ENCODE measurements around the gene CWC15. TPM values are rescaled to one million over a fixed set of nuclear protein-coding genes. Genes with fewer than 3 reads are reported as not detected.

CWC15 gene
- total RNA-seq, 1 donor: 48.4 TPM

DNA sequence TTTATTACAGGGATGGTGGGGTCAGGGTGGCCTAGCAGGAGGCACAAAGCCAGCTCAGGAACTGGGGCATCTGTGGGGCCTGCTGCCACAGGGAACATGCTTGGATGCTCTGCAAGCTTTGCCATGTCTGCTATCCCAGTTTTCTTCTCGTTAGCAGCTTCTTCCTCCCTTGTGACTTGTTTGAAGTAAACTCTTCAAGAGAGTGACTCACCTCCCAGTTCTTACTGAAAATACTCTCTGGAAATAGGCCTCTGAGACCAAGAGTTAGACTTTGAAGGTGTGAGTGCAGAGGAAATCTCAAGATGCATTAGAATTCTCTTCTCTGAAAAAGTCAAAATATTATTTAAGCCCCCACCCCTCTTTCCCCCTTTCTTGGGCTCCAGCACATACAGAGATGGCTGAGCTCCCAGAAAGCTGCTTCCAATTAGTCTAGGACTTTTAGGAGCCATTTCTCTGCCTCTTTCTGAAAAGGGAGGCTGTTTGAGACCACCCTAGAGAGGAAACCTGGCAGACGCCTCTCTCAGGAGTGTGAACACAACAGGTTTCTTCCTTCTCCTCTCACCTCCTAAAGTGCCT lies 15.1 kb downstream of the CWC15 start:
- TF ChIP-seq, protein P1, sequence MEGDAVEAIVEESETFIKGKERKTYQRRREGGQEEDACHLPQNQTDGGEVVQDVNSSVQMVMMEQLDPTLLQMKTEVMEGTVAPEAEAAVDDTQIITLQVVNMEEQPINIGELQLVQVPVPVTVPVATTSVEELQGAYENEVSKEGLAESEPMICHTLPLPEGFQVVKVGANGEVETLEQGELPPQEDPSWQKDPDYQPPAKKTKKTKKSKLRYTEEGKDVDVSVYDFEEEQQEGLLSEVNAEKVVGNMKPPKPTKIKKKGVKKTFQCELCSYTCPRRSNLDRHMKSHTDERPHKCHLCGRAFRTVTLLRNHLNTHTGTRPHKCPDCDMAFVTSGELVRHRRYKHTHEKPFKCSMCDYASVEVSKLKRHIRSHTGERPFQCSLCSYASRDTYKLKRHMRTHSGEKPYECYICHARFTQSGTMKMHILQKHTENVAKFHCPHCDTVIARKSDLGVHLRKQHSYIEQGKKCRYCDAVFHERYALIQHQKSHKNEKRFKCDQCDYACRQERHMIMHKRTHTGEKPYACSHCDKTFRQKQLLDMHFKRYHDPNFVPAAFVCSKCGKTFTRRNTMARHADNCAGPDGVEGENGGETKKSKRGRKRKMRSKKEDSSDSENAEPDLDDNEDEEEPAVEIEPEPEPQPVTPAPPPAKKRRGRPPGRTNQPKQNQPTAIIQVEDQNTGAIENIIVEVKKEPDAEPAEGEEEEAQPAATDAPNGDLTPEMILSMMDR (IDR thresholded peaks at IDR 0.05; ENCODE audit: insufficient read depth, low read length): no peak
- no peak overlapping the region for H3K4me3 ChIP-seq (ENCODE audit: low read depth, low read length)
- peak; percentile 50 for DNase-seq (ENCODE audit: low read depth)

DNA sequence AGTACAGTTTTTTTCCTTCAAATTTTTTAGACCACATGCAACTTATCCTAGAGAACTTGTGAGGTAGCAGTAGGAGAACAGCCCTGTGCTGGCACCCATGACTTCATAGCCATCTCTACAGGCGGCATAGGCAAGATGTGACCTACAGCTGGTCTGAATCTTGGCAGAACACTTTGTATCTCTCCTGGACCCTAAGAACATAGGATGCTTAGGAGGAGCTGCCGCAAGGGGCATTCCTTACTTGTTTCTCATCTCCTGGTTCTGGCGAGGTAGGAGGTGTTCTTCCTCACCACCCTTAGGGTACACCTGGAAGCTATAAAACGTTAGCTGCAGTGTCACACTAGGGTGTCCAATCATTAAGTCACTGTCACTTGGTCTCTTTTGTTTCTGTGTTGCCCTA lies 16.4 kb downstream of the CWC15 start:
- TF ChIP-seq, protein P1 (IDR thresholded peaks at IDR 0.05; ENCODE audit: insufficient read depth, low read length): no peak
- H3K4me3 ChIP-seq (ENCODE audit: low read depth, low read length): no peak overlapping the region
- DNase-seq (ENCODE audit: low read depth): no peak

DNA sequence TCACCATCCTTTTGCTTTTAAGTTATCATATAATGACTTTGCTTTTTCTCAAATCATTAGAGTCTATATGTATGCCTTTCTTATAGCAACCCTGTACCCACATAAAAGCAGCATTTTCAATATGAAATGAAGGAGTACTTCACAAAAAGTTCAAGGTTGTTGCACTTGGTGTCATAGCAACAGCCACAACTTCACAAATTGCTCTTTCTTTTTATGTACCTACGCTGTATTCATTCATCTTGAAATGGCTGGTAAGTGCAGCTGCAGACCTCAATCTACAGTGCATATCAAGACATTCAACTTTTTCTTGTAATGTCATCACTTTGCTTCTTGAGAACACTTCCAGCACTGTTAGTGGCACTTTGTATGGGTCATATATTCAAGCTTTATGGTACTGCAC lies 18.6 kb downstream of the CWC15 start:
- TF ChIP-seq, protein P1 (IDR thresholded peaks at IDR 0.05; ENCODE audit: insufficient read depth, low read length): no peak
- no peak for DNase-seq (ENCODE audit: low read depth)
- no peak overlapping the region for H3K4me3 ChIP-seq (ENCODE audit: low read depth, low read length)

DNA sequence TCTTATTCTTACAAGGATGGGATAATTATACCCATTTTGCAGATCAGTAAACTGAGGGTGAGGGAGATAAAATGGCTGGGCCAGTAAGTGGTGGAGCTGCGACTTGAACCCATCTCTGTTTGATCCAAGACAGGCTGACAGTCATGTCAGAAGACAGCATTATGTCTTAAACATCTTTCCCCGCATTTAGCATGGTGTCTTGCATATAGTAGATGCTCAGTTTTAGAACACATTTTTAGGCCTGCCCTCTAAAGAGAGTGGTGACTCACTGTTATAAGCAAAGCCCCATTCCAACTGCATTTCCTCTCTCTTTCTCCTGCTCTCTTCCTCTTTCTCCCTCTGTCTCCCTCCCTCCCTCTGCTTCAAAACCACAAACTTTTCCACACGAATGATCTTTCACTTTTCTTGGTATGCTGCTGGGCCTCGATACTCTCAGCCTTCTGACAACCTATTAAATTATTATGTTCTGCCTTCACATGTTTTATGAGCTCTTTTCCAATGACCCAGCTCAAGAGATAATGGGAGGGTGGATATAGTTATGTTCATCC lies 25.2 kb downstream of the CWC15 start:
- TF ChIP-seq, protein P1 (IDR thresholded peaks at IDR 0.05; ENCODE audit: insufficient read depth, low read length): no peak

DNA sequence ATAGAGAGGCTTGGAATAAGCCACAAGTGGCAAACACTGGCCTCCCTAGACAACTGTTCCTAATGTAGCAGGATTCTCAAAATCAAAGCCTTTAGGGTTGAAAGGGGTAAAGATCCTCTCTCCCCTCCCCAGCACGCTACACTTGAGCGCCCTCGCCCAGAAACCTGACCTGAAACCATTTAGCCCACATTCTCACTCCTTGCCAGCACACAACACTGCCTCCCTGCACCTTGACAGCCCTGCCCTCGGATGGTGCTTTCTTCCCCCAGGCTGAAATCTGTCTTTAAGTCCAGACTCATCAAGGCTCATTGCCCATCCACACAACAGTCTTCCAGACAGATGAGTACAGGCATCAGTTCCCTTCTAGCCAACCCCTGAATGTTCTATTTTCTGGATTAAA lies 26.5 kb downstream of the CWC15 start:
- no peak overlapping the region for H3K4me3 ChIP-seq (ENCODE audit: low read depth, low read length)
- TF ChIP-seq, protein P1 (IDR thresholded peaks at IDR 0.05; ENCODE audit: insufficient read depth, low read length): no peak
- DNase-seq (ENCODE audit: low read depth): no peak

More for the DNA sequence above, 25.2 kb downstream of the CWC15 start:
- DNase-seq (ENCODE audit: low read depth): peak; percentile 68
- H3K4me3 ChIP-seq (ENCODE audit: low read depth, low read length): no peak overlapping the region

DNA sequence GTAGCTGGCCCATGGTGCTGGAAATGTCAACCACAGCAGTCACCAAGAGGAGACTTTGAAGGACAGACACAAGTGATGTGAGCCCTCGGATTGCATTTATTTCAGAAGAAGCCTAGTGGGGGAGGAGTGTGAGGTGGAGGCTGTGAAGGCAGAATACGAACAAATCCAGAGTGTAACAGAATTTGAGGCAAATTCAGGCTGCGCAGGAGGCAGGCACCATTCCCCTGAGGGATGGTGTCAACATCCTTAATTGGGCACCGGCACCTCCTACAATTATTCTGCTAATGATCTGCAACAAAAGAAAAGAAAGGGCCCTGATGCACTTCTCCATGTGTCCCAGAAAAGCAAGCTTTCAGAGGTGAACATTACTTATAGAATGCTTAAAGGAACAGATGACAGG lies 32.2 kb downstream of the CWC15 start:
- TF ChIP-seq, protein P1 (IDR thresholded peaks at IDR 0.05; ENCODE audit: insufficient read depth, low read length): no peak
- H3K4me3 ChIP-seq (ENCODE audit: low read depth, low read length): no peak overlapping the region
- no peak for DNase-seq (ENCODE audit: low read depth)

DNA sequence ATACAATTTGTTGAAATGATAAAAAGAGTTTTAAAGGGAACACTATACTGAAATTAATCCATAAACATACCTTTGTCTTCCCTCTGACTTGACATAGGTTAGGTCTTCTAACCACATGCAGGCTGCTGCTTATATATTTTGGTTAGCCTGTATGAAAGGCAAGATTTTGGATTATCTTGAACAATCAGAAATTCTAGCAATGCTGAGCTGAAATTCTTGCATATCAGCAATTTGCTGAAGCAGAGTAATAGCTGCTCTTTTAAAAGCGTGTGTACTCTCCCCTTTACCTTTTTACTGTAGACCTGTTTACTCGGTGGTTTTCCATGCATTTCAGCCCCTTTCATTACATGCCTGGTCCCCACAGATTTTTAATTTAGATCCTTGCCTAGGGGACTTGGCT lies 34.0 kb downstream of the CWC15 start:
- DNase-seq (ENCODE audit: low read depth): no peak
- H3K4me3 ChIP-seq (ENCODE audit: low read depth, low read length): no peak overlapping the region
- TF ChIP-seq, protein P1 (IDR thresholded peaks at IDR 0.05; ENCODE audit: insufficient read depth, low read length): no peak
